Measurements from ENCODE around the gene TRA2B. TPM values are rescaled to one million over a fixed set of nuclear protein-coding genes. Genes with fewer than 3 reads are reported as not detected.

The TRA2B gene
- 261 and 271 TPM in 2 replicates for total RNA-seq

- intact Hi-C loops (cut with micrococcal nuclease), result loop anchor here (1.0 to 10.0 kb wide), 9 partner anchors 113 to 1201 kb away; partner anchors contain the start of genes EIF4A2, ETV5, IGF2BP2 and RFC4
These were observed at the start of gene TRA2B for GRCh38 chr3:185937689-185938374. TRA2B (minus strand) TSS chr3:185938014; CDS start chr3:185937860, 154 bp downstream.

GRCh38 chr3:185986198-185986777 is 48.5 kb upstream of the TRA2B start:
- intact Hi-C loops (cut with micrococcal nuclease), result loop anchor here (10.0 kb wide), 1 partner anchor 119 kb away; the partner anchor contains the start of gene ETV5

GRCh38 chr3:185984203-185984602 is 46.4 kb upstream of the TRA2B start:
- intact Hi-C loops (cut with micrococcal nuclease), result loop anchor here (10.0 kb wide), 1 partner anchor 121 kb away; the partner anchor contains the start of gene ETV5

- intact Hi-C loops (cut with micrococcal nuclease), result loop anchor here (1.0 to 10.0 kb wide), 4 partner anchors 121 to 631 kb away; partner anchors contain the start of gene ETV5
These were observed 45.8 kb upstream of the TRA2B start for GRCh38 chr3:185983495-185984141.

GRCh38 chr3:185982632-185983031 is 44.8 kb upstream of the TRA2B start:
- intact Hi-C loops (cut with micrococcal nuclease), result loop anchor here (1.0 to 10.0 kb wide), 4 partner anchors 122 to 632 kb away; partner anchors contain the start of gene ETV5

GRCh38 chr3:185981621-185982020 is 43.8 kb upstream of the TRA2B start:
- intact Hi-C loops (cut with micrococcal nuclease), result loop anchor here (2.0 to 10.0 kb wide), 2 partner anchors 123 to 633 kb away; partner anchors contain the start of gene ETV5

GRCh38 chr3:185979721-185980121 is 41.9 kb upstream of the TRA2B start:
- intact Hi-C loops (cut with micrococcal nuclease), result loop anchor here (5.0 to 10.0 kb wide), 2 partner anchors 125 to 843 kb away; partner anchors contain the start of gene ETV5

GRCh38 chr3:185978516-185978915 is 40.7 kb upstream of the TRA2B start:
- intact Hi-C loops (cut with micrococcal nuclease), result loop anchor here (5.0 kb wide), 1 partner anchor 844 kb away; no protein-coding TSS in a partner anchor

- intact Hi-C loops (cut with micrococcal nuclease), result loop anchor here (1.0 to 5.0 kb wide), 4 partner anchors 35 to 845 kb away; no protein-coding TSS in a partner anchor
These were observed 39.8 kb upstream of the TRA2B start for GRCh38 chr3:185977679-185978040.

- intact Hi-C loops (cut with micrococcal nuclease), result loop anchor here (1.0 to 5.0 kb wide), 4 partner anchors 34 to 845 kb away; no protein-coding TSS in a partner anchor
These were observed 39.3 kb upstream of the TRA2B start for GRCh38 chr3:185976977-185977678.

GRCh38 chr3:185976100-185976499 is 38.3 kb upstream of the TRA2B start:
- intact Hi-C loops (cut with micrococcal nuclease), result loop anchor here (2.0 to 5.0 kb wide), 2 partner anchors 33 to 846 kb away; no protein-coding TSS in a partner anchor

- intact Hi-C loops (cut with micrococcal nuclease), result no loop called here
These were observed 33.8 kb upstream of the TRA2B start for GRCh38 chr3:185971579-185971978.

GRCh38 chr3:185968168-185968567 is 30.4 kb upstream of the TRA2B start:
- intact Hi-C loops (cut with micrococcal nuclease), result no loop called here

GRCh38 chr3:185966655-185967054 is 28.8 kb upstream of the TRA2B start:
- intact Hi-C loops (cut with micrococcal nuclease), result no loop called here

- intact Hi-C loops (cut with micrococcal nuclease), result no loop called here
These were observed 27.7 kb upstream of the TRA2B start for GRCh38 chr3:185965496-185965895.

GRCh38 chr3:185961675-185962232 is 23.9 kb upstream of the TRA2B start:
- intact Hi-C loops (cut with micrococcal nuclease), result no loop called here

- intact Hi-C loops (cut with micrococcal nuclease), result no loop called here
These were observed 22.9 kb upstream of the TRA2B start for GRCh38 chr3:185960522-185961288.

- intact Hi-C loops (cut with micrococcal nuclease), result no loop called here
These were observed 22.1 kb upstream of the TRA2B start for GRCh38 chr3:185959609-185960521.

- intact Hi-C loops (cut with micrococcal nuclease), result no loop called here
These were observed 20.8 kb upstream of the TRA2B start for GRCh38 chr3:185958626-185959025.
